ENCODE measurements around the gene TRIM9.

The TRIM9 gene

DNA sequence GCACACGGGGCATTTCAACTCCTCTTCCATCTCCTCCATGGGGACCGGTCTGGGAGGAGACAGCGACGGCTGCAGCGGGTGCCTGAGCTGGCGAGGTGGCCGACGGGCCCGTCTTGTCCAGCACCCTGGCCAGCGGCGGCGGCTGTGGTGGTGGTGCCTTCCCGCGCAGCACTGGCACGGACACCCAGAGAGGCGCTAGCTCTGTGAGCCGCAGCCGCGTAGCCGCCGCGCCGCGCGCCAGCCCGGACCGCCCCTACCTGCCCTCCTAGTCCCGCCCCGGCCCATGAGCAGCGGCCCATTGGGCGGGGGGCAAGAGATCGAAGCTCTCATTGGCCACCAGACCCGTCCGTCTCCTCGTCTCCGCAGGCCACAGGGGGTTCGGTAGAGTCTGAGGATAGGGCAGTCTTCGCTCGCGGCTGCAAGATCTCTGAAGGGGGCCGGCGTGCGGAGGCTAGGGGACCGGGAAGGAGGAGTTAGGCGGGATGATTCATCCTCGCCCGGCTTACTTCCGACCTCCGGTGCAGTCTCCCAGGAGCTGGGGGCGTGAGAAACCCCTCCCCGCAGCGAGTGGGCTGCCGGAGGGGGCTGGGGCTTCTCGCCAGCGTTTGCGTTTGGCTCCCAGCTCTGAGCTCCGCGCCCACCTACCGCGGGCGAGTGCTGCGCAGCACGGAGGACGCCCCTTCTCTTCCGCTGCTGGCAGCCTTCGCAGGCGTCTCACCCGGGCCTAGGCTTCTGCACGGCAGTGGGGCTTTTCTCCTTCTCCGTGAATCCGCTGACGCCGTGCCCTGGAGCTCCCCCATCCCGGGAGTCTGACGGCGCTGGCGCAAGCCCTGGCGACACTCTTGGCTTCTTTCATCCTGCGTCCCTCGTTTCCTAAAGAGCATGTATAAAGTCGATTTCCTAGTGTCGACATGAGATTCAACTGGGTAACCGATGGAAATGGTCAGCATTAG lies at the start of gene TRIM9:
TSS of gene TRIM9 (minus strand) at position 205 of the 953 bp plus-strand sequence. CDS start at position 39, 166 bp downstream.
- peak; percentile 97 for DNase-seq (ENCODE audit: insufficient read length, low spot score)
- FAIRE-seq, result peak; percentile 99

GRCh38 chr14:51140856-51141255 lies 46.0 kb upstream of the TRIM9 start:
- FAIRE-seq (no peak), DNase-seq (ENCODE audit: insufficient read length, low spot score) (no peak)

GRCh38 chr14:51140338-51140737 lies 45.4 kb upstream of the TRIM9 start:
- FAIRE-seq, result no peak
- DNase-seq (ENCODE audit: insufficient read length, low spot score), result no peak

DNA sequence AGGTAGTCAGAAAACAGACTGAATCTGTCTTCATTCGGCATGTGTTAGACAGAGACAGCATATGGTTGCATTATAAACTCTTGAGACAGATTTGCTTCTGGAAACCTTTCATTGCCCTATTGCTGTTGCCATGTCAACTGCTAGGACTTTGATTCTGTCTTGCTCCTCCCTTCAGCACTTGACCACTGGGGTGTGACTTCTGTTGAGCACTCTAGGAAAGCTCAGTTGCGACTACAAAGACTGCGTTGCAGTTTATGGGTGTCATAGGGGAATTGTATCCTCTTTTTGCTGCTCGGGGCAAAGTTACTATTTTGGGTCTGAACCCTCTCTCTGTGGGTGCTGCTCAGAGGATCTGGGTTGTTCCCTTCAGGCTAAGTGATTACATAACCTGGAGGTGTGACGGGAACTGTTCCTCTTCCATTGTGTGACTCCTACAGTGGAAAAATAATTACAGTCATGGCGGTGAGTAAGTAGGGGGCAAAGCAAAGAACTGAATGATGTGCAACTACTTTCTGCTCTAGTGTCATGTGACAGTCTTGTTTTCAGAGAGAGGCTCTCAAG lies 44.3 kb upstream of the TRIM9 start:
- FAIRE-seq (no peak), DNase-seq (ENCODE audit: insufficient read length, low spot score) (no peak)

- FAIRE-seq (no peak), DNase-seq (ENCODE audit: insufficient read length, low spot score) (no peak)
Observed at GRCh38 chr14:51138404-51139103, 43.6 kb upstream of the TRIM9 start.

- DNase-seq (ENCODE audit: insufficient read length, low spot score), result no peak
- FAIRE-seq, result no peak
Observed at GRCh38 chr14:51131516-51131915, 36.6 kb upstream of the TRIM9 start.

GRCh38 chr14:51129130-51129529 lies 34.2 kb upstream of the TRIM9 start:
- FAIRE-seq (no peak), DNase-seq (ENCODE audit: insufficient read length, low spot score) (peak; percentile 6)

- FAIRE-seq (no peak), DNase-seq (ENCODE audit: insufficient read length, low spot score) (no peak)
Observed at GRCh38 chr14:51124029-51124428, 29.1 kb upstream of the TRIM9 start.

- no peak for FAIRE-seq
- no peak for DNase-seq (ENCODE audit: insufficient read length, low spot score)
Observed at GRCh38 chr14:51121096-51121495, 26.2 kb upstream of the TRIM9 start.

DNA sequence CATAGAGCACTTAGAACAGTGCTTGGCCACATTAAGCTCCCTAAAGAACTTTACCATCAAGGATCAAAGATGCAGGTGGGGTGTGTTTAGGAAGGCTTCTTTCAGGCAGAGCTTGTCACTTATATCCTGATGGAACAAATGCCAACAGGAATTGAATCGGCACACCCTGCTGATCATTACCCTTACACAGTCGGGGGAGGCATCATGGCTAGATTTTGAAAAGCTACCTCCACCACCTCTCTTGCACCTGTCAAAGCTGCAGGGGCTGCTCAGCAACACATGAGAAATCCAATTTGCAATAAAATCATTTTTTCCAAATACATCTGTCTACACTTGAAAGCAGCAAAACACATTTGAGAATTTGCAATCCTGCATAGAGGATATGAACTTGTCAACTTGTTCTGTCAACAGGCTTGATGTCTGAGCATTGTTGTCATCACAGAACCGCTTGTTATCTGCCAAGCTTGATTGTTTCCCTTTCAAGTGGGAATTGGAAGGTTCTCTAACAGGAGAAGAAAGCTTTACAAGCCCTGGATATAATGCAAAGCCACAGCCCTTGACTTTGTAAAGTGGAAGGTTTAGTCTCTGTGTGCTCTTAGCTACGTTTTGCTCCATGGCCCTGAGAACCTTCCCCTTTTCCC lies 24.6 kb upstream of the TRIM9 start:
- DNase-seq (ENCODE audit: insufficient read length, low spot score), result no peak
- no peak for FAIRE-seq

- no peak for DNase-seq (ENCODE audit: insufficient read length, low spot score)
- no peak for FAIRE-seq
Observed at GRCh38 chr14:51118993-51119392, 24.1 kb upstream of the TRIM9 start.

DNA sequence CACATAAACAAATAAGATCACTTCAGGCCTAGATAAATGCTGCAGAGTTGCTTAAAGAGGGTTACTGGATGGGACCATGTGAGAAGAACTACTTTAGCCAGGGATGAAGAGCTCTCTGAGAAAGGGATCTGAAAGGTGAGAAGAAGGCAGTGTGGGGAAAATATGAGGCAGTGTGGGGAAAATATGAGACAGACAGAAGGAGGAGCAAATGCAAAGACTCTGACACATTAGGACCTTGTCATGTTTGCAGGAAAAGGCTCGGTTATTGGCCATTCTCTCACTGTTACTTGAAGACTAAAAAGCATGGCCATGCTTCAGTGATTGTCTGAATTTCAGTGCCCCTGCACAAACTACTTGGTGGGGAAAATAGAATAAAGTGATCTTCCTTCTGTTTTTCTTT lies 22.7 kb upstream of the TRIM9 start:
- DNase-seq (ENCODE audit: insufficient read length, low spot score) (no peak), FAIRE-seq (no peak)

DNA sequence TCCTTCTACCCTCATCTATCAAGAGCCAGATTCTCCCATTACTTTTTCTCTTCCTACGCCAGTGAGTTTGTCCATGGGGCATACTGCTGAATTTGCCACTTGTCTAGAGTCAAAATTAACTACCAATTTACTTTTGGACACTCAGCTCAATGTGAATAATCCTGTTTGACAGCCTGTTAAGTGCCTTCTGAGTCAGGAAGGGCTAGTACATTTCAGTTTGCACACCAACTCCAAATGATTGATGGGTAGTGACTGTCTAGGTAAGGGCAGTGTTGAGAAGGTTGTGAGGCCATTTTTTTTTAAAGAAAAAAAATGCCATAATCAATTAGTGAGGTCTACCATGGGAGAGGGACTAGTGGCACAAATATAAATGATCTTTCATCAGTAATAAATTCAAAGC lies 21.8 kb upstream of the TRIM9 start:
- DNase-seq (ENCODE audit: insufficient read length, low spot score) (no peak), FAIRE-seq (no peak)

GRCh38 chr14:51109651-51110050 lies 14.7 kb upstream of the TRIM9 start:
- FAIRE-seq, result no peak
- no peak for DNase-seq (ENCODE audit: insufficient read length, low spot score)

DNA sequence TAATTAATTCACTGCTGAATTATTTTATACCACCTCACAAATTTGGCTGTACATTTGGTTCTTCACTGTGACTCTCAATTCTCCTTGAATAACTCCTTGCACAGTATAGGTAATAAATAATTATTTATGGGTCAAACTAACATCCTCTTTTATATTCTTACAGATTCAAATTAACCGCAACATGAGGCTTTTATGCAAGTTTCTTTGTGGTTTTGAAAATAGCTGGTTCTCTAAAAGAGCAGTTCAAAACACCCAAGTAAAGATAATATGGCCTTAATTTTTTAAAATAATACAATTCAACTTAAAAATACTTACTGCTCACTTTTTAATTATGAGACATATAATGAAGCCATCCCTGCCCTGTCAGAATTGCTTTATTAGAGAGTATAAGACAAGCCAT lies 12.9 kb upstream of the TRIM9 start:
- no peak for FAIRE-seq
- DNase-seq (ENCODE audit: insufficient read length, low spot score), result no peak

- DNase-seq (ENCODE audit: insufficient read length, low spot score), result no peak
- no peak for FAIRE-seq
Observed at GRCh38 chr14:51104467-51104866, 9.6 kb upstream of the TRIM9 start.

DNA sequence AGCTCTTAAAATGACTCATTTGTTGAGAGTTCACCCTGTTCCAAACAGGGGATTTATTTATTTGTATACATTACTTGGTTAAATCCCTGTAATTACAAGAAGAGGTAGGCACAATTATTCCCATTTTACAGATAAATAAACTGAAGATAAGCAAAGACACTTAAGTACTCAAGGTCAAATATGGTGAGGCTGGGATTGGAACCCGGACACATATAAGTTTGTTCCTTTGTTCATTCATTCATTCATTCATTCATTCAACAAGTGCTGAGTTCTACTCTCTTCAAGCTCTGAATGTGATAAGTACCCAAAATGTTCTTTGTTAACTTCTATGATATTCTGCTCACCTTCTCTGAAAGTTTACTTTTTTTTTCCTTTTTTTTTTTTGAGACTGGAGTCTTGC lies 2.4 kb upstream of the TRIM9 start:
- no peak for DNase-seq (ENCODE audit: insufficient read length, low spot score)

GRCh38 chr14:51096870-51097269 lies 2.0 kb upstream of the TRIM9 start:
- FAIRE-seq, result no peak
- DNase-seq (ENCODE audit: insufficient read length, low spot score), result no peak

More for the DNA sequence above, 2.4 kb upstream of the TRIM9 start:
- no peak for FAIRE-seq

DNA sequence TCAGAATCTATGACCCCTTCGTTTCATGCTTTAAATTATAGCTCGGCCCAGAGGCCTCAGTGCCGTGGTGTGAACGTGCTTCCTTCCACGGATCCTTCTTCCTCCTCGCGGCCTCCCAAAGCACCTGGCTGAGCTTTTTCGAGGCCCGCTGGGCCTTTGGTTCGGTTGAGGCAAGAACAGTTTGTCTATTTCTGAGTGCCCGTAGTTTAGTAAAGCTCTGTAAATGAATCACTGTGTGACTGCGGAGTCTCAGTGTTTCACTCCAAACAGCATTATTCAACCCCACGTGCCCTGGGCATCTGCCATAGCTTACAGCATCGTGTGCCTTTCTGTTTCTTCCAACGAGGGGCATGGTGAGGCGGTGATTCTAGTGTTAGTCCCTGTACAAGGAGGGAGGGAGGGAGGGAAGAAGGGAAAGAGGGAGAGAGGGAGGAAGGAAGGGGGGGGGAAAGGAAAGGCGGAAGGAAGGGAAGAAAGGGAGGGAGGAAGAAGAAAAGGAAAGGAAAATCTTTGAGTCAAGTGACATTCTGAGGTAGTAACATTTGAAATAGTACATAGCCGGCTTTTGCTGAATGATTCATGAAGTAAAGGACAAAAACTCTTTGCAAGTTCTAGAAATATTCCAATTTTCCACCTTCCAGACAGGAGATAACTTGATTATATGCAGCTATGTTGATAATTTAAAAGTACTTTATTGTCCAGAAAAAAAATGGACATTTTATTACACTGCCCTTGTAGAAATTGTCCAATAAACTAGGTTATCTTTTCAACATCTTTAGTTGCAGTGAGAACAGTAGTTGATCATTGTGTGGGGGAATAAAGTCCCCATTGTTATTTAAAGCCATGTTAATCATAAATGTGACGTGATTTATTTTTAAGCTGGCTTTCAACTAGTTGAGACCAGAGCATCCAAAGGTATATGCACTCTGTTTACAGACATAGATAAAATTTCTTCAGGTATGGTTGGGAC lies 1.2 kb upstream of the TRIM9 start:
- DNase-seq (ENCODE audit: insufficient read length, low spot score) (peak; percentile 11), FAIRE-seq (no peak)

GRCh38 chr14:51094282-51094821 lies 553 bp downstream of the TRIM9 start:
- FAIRE-seq, result no peak
- DNase-seq (ENCODE audit: insufficient read length, low spot score), result no peak
